Heart right ventricle (tissue), 16 donors: ENCODE measurements around the gene NSD1. TPM values are rescaled to one million over a fixed set of nuclear protein-coding genes. Genes with fewer than 3 reads are reported as not detected.
"Not testable (repeated sequence)": the region's sequence is repeated elsewhere in the genome, so short reads cannot be mapped to it uniquely, and the experiment has no call there.

Experiments
- ATAC-seq, 8 donors: fragments of 200-7000 bp; cut with Tn5 transposase; one replicate each; pipeline ENCODE4 v1.9.1; 2020; ENCODE audit warnings: mild to moderate bottlenecking in 8 of 8, moderate library complexity in 8 of 8, moderate number of reproducible peaks in 1 of 8
- DNase-seq, 2 donors: peaks; one replicate each; pipeline ENCODE4 v3.0.0-alpha.2; 2020
- H3K27ac ChIP-seq, 10 donors: fragments of 200-600 bp; sonication (generic) in 2 of 10; one replicate each; pipeline versions ENCODE4 v1.5.0 to v1.8.0; 2020 to 2022; ENCODE audit warnings: mild to moderate bottlenecking in 3 of 10
- H3K27me3 ChIP-seq, 7 donors: fragments of 200-600 bp; one replicate each; pipeline ENCODE4 v1.8.0; 2021 to 2022; ENCODE audit warnings: mild to moderate bottlenecking in 2 of 7
- H3K36me3 ChIP-seq, 9 donors: fragments of 200-600 bp; sonication (generic) in 1 of 9; one replicate each; pipeline versions ENCODE4 v1.5.0 to v1.8.0; 2020 to 2022; ENCODE audit warnings: mild to moderate bottlenecking in 2 of 9
- H3K4me1 ChIP-seq, 9 donors: fragments of 200-600 bp; sonication (generic) in 1 of 9; one replicate each; pipeline versions ENCODE4 v1.5.0 to v1.8.0; 2020 to 2022; ENCODE audit warnings: mild to moderate bottlenecking in 4 of 9
- H3K4me3 ChIP-seq, 10 donors: fragments of 200-600 bp; sonication (generic) in 2 of 10; one replicate each; pipeline versions ENCODE4 v1.5.0 to v1.8.0; 2020 to 2022; ENCODE audit warnings: mild to moderate bottlenecking in 7 of 10, moderate library complexity in 2 of 10
- H3K9me3 ChIP-seq, 11 donors: fragments of 200-600 bp in 10 of 11; sonication (generic) in 2 of 11; one replicate each; pipeline versions ENCODE4 v1.5.0 to v1.8.0; 2013 to 2022; ENCODE audit warnings: mild to moderate bottlenecking in 2 of 11, control low read depth in 1 of 11, moderate library complexity in 1 of 11
- WGBS, 2 donors: extraction: QIAGEN DNeasy Blood & Tissue Kit; methylation state at CpG; one replicate each; pipeline ENCODE4 v1.1.7; 2013; ENCODE audit warnings: inconsistent platforms in 1 of 2; 5-methylcytosine and 5-hydroxymethylcytosine counted together
- intact Hi-C, 10 donors: fragments of 100-400 bp; cut with DNase I; formaldehyde crosslinking; loops; one replicate each; pipeline versions ENCODE4 v1.11.1 to v1.14.2; 2022
- polyA plus RNA-seq, 2 donors: library from polyadenylated mRNA; stranded (reverse); fragments of 200-250 nt; gene quantifications; one replicate each; pipeline ENCODE4 v1.2.3, GENCODE V29; 2013
- total RNA-seq, 10 donors: library from RNA; stranded (reverse); fragmentation: NEBNext Ultra II Directional in 3 of 10; extraction: Animal tissue kit (Norgen Biotek cat#: 25700) in 3 of 10; gene quantifications; one replicate each; pipeline versions ENCODE4 v1.2.1 to v1.2.4, GENCODE V29; 2021 to 2023
- TF ChIP-seq, protein P1 (sequence below), 9 donors: fragments of 200-600 bp; sonication (generic) in 2 of 9; IDR thresholded peaks; one replicate each; pipeline versions ENCODE4 v1.5.0 to v1.8.0; 2021 to 2022; ENCODE audit warnings: antibody characterized with exemption in 9 of 9, mild to moderate bottlenecking in 5 of 9, moderate library complexity in 1 of 9
- donor health status: Arrhythmogenic right ventricular cardiomyopathy.
- donor health status: ischemic (EF 13 %, LVEDD 7.1; RV severe dilation, severe dysfunction).
- donor health status: healthy with polysubstance abuse.
- donor health status: DM: no; HTN: yes; CAD: no.
- donor health status: DM: no; HTN: no; CAD: no.
- donor health status: ischemic (EF 25% LVEDD 6.9; RV normal size, moderate dysfunction).
- donor health status: ischemic (EF 25% LVEDD 5.7; RV mildly dilated, moderate dysfunction).
- donor health status: healthy.
- donor health status: DM: yes; HTN: yes; CAD: no.
- donor health status: Ischemic cardiomyopathy.
- donor health status: ischemic (EF 35%, LVEDD 5.7; RV mildly dilated, moderate dysfunction).
- donor health status: nonischemic (EF 11% LVEDD 7.7; RV severe dilation, severe dysfunction).
- donor health status: DM: yes; HTN: yes; CAD: no.
- donor health status: PGD.
- donor health status: ischemic (EF 29% LVEDD 5.4; RV normal size, mild dysfunction).
- donor health status: nonischemic (EF 23%, LVEDD 6.1; RV moderate dilation, normal function).

Gene NSD1
- total and polyA plus RNA-seq, 12 donors, result 5.6 to 62.9 (median 47.1) TPM

GRCh38 chr5:177336603-177337494 lies 203.3 kb downstream of the NSD1 start:
- no peak overlapping the region for H3K4me3 ChIP-seq
- peak overlapping the region in 6 of 10 donors; percentile 33 to 69 (median 59) for H3K27ac ChIP-seq
- H3K36me3 ChIP-seq, result peaks cover 0 to 99% (median 32%) of the 10 kb centered on the region in 9 donors
- TF ChIP-seq, protein P1, sequence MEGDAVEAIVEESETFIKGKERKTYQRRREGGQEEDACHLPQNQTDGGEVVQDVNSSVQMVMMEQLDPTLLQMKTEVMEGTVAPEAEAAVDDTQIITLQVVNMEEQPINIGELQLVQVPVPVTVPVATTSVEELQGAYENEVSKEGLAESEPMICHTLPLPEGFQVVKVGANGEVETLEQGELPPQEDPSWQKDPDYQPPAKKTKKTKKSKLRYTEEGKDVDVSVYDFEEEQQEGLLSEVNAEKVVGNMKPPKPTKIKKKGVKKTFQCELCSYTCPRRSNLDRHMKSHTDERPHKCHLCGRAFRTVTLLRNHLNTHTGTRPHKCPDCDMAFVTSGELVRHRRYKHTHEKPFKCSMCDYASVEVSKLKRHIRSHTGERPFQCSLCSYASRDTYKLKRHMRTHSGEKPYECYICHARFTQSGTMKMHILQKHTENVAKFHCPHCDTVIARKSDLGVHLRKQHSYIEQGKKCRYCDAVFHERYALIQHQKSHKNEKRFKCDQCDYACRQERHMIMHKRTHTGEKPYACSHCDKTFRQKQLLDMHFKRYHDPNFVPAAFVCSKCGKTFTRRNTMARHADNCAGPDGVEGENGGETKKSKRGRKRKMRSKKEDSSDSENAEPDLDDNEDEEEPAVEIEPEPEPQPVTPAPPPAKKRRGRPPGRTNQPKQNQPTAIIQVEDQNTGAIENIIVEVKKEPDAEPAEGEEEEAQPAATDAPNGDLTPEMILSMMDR (IDR thresholded peaks at IDR 0.05), result no peak
- DNase-seq (no peak), ATAC-seq (no peak)
- intact Hi-C loops, result no loop called here
- H3K9me3 ChIP-seq, result no peaks in the 10 kb centered on the region
- 95% methylated on average over 34 to 36 of the region's 36 CpGs for WGBS, 2 donors
- H3K27me3 ChIP-seq, result no peaks in the 10 kb centered on the region
- peaks cover 5 to 37% (median 20%) of the 10 kb centered on the region in 9 donors for H3K4me1 ChIP-seq

- Histone ChIP-seq H3K9me3 (no peaks in the 10 kb centered on the region), H3K4me3 (no peak overlapping the region), H3K27me3 (no peaks in the 10 kb centered on the region), H3K36me3 (peaks cover 0 to 98% (median 26%) of the 10 kb centered on the region in 9 donors), H3K4me1 (peaks cover 5 to 37% (median 20%) of the 10 kb centered on the region in 9 donors), H3K27ac (peak overlapping the region in 1 of 10 donors; percentile 48)
- intact Hi-C loops, result no loop called here
- 88 to 90% methylated on average over 22 of the region's 22 CpGs for WGBS, 2 donors
- TF ChIP-seq, protein P1 (IDR thresholded peaks at IDR 0.05), result no peak
- DNase-seq (no peak), ATAC-seq (no peak)
These were observed 204.9 kb downstream of the NSD1 start for GRCh38 chr5:177338251-177339106.

DNA sequence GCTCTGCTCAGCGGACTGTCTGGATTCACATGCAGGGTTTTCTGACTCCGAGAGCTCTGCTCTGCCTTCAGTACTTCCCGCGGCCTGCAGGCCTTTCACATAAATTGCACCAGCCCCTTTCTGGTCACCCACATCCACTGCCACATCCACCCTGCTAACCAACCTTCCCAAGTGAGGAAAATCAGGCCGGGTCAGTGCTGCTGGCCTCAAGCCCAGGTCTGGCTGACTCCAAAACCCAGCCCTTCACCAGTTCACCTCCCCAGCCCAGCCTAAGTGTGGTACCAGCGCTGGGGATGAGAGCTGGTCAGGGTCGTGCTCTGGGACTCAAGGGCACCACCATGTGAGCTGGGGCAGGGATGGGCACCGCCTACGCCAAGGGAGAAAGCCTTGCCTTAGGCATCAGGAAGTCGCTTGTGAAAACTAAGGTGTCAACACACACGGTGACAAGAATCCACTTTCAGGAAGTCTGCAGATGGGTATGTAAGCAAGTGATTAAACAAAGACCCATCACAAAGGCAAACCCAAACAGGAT lies 205.6 kb downstream of the NSD1 start:
- TF ChIP-seq, protein P1 (IDR thresholded peaks at IDR 0.05), result no peak
- no peak for ATAC-seq
- H3K27me3 ChIP-seq, result no peaks in the 10 kb centered on the region
- H3K27ac ChIP-seq, result peak overlapping the region in 1 of 10 donors; percentile 48
- intact Hi-C loops, result no loop called here
- no peaks in the 10 kb centered on the region for H3K9me3 ChIP-seq
- H3K4me1 ChIP-seq, result peaks cover 5 to 33% (median 20%) of the 10 kb centered on the region in 9 donors
- WGBS, 2 donors, result 78% methylated on average over 11 of the region's 11 CpGs
- DNase-seq, result no peak
- no peak overlapping the region for H3K4me3 ChIP-seq
- H3K36me3 ChIP-seq, result peaks cover 0 to 98% (median 19%) of the 10 kb centered on the region in 9 donors

- H3K27me3 ChIP-seq, H3K4me3 ChIP-seq, H3K27ac ChIP-seq, intact Hi-C loops, ATAC-seq, H3K9me3 ChIP-seq, DNase-seq: not testable (repeated sequence)
- Histone ChIP-seq H3K4me1 (peaks cover 0 to 30% (median 16%) of the 10 kb centered on the region in 9 donors), H3K36me3 (peaks cover 0 to 95% (median 0%) of the 10 kb centered on the region in 9 donors)
- 93 to 94% methylated on average over 14 of the region's 14 CpGs for WGBS, 2 donors
These were observed 209.4 kb downstream of the NSD1 start for GRCh38 chr5:177343000-177343399.
